ENCODE results near the gene DAB1.

DAB1 gene

GRCh38 chr1:57262472-57262871 lies 161.4 kb downstream of the DAB1 start:
- DNase-seq (ENCODE audit: low read depth in 1 of 2, low spot score in 1 of 2), result no peak
- Histone ChIP-seq H3K27me3 (ENCODE audit: insufficient read depth, poor library complexity, severe bottlenecking) (no peaks in the 10 kb centered on the region), H3K27ac (replicated peaks) (no peak overlapping the region), H3K4me3 (replicated peaks; ENCODE audit: insufficient read depth, low read length) (no peak overlapping the region)
- TF ChIP-seq POLR2AphosphoS5 (IDR thresholded peaks at IDR 0.05; ENCODE audit: low read depth), result no peak
- no peak for TF ChIP-seq GABPA (IDR thresholded peaks at IDR 0.05; ENCODE audit: low read depth)
- TF ChIP-seq REST (IDR thresholded peaks at IDR 0.05; ENCODE audit: insufficient replicate concordance, low read depth), result no peak
- TF ChIP-seq SPI1 (IDR thresholded peaks at IDR 0.05; ENCODE audit: borderline replicate concordance, low read depth), result no peak
- TF ChIP-seq CTCF (IDR thresholded peaks at IDR 0.05; ENCODE audit: insufficient read depth, low read length), result no peak

GRCh38 chr1:57258557-57259325 lies 165.1 kb downstream of the DAB1 start:
- no peak overlapping the region for H3K27ac ChIP-seq (replicated peaks)
- no peak for TF ChIP-seq GABPA (IDR thresholded peaks at IDR 0.05; ENCODE audit: low read depth)
- TF ChIP-seq REST (IDR thresholded peaks at IDR 0.05; ENCODE audit: insufficient replicate concordance, low read depth), result peak; percentile 71
- H3K4me3 ChIP-seq (replicated peaks; ENCODE audit: insufficient read depth, low read length), result no peak overlapping the region
- no peaks in the 10 kb centered on the region for H3K27me3 ChIP-seq (ENCODE audit: insufficient read depth, poor library complexity, severe bottlenecking)
- no peak for DNase-seq (ENCODE audit: low read depth in 1 of 2, low spot score in 1 of 2)

GRCh38 chr1:57255945-57256344 lies 167.9 kb downstream of the DAB1 start:
- TF ChIP-seq CTCF (IDR thresholded peaks at IDR 0.05; ENCODE audit: insufficient read depth, low read length), result no peak
- TF ChIP-seq SPI1 (IDR thresholded peaks at IDR 0.05; ENCODE audit: borderline replicate concordance, low read depth), result no peak
- no peak for TF ChIP-seq POLR2AphosphoS5 (IDR thresholded peaks at IDR 0.05; ENCODE audit: low read depth)
- TF ChIP-seq GABPA (IDR thresholded peaks at IDR 0.05; ENCODE audit: low read depth), result no peak
- TF ChIP-seq REST (IDR thresholded peaks at IDR 0.05; ENCODE audit: insufficient replicate concordance, low read depth), result no peak
- Histone ChIP-seq H3K4me3 (replicated peaks; ENCODE audit: insufficient read depth, low read length) (no peak overlapping the region), H3K27me3 (ENCODE audit: insufficient read depth, poor library complexity, severe bottlenecking) (no peaks in the 10 kb centered on the region), H3K27ac (replicated peaks) (no peak overlapping the region)
- DNase-seq (ENCODE audit: low read depth in 1 of 2, low spot score in 1 of 2), result no peak

Data from HL-60 (cell line).